Neural progenitor cell (in vitro differentiated cells): ENCODE data around the gene SMDT1. TPM values are rescaled to one million over a fixed set of nuclear protein-coding genes. Genes with fewer than 3 reads are reported as not detected.

Experiments used
- DNase-seq: peaks from one replicate; pipeline ENCODE4 v3.0.0-alpha.2; 2016; ENCODE audit warnings: low spot score
- H2AFZ ChIP-seq: fragments of 200-600 bp; sonication (generic); replicated peaks from 2 replicates; pipeline ENCODE4 v1.6.1; 2016; ENCODE audit warnings: antibody characterized with exemption
- H3F3A ChIP-seq: fragments of 200-600 bp; sonication (generic); 2 replicates; pipeline ENCODE4 v1.6.1; 2016; ENCODE audit warnings: antibody characterized with exemption, low read depth
- H3K27ac ChIP-seq: fragments of 200-600 bp; sonication (generic); 2 replicates; pipeline ENCODE4 v1.5.1; 2016; ENCODE audit warnings: mild to moderate bottlenecking
- H3K27me3 ChIP-seq: fragments of 200-600 bp; sonication (generic); 2 replicates; pipeline ENCODE4 v1.6.1; 2016; ENCODE audit warnings: mild to moderate bottlenecking, moderate library complexity
- H3K36me3 ChIP-seq: fragments of 200-600 bp; sonication (generic); 2 replicates; pipeline ENCODE4 v1.5.1; 2016
- H3K4me1 ChIP-seq: fragments of 200-600 bp; sonication (generic); 2 replicates; pipeline ENCODE4 v1.6.1; 2016; ENCODE audit warnings: mixed run types
- H3K4me2 ChIP-seq: fragments of 200-600 bp; sonication (generic); 2 replicates; pipeline ENCODE4 v1.6.1; 2016
- H3K4me3 ChIP-seq: fragments of 200-600 bp; sonication (generic); 2 replicates; pipeline ENCODE4 v1.5.1; 2016
- H3K79me2 ChIP-seq: fragments of 200-600 bp; sonication (generic); 2 replicates; pipeline ENCODE4 v1.6.1; 2016; ENCODE audit warnings: low read depth
- H3K9ac ChIP-seq: fragments of 200-600 bp; sonication (generic); 2 replicates; pipeline ENCODE4 v1.6.1; 2016
- H3K9me3 ChIP-seq: fragments of 200-600 bp; sonication (generic); 2 replicates; pipeline ENCODE4 v1.5.1; 2016; ENCODE audit warnings: low read depth
- H4K20me1 ChIP-seq: fragments of 200-600 bp; sonication (generic); 2 replicates; pipeline ENCODE4 v1.6.1; 2016; ENCODE audit warnings: low read depth
- H3K27ac Mint-ChIP-seq: 3 replicates; pipeline ENCODE4 v1.8.0; 2021; ENCODE audit warnings: mixed read lengths
- H3K27me3 Mint-ChIP-seq: 2 replicates; pipeline ENCODE4 v1.8.0; 2022; ENCODE audit warnings: low read depth, mild to moderate bottlenecking, inconsistent platforms, moderate library complexity, mixed read lengths; ENCODE audit not compliant: insufficient read depth
- H3K36me3 Mint-ChIP-seq: 3 replicates; pipeline ENCODE4 v1.8.0; 2021; ENCODE audit warnings: mixed read lengths
- H3K4me1 Mint-ChIP-seq: 3 replicates; pipeline ENCODE4 v1.8.0; 2021; ENCODE audit warnings: mixed read lengths
- H3K4me3 Mint-ChIP-seq: 3 replicates; pipeline ENCODE4 v1.8.0; 2021; ENCODE audit warnings: mild to moderate bottlenecking, moderate library complexity, mixed read lengths
- H3K9me3 Mint-ChIP-seq: 3 replicates; pipeline ENCODE4 v1.8.0; 2020; ENCODE audit warnings: mixed read lengths
- EZH2 ChIP-seq: fragments of 200-600 bp; sonication (generic); IDR thresholded peaks from 2 replicates; pipeline ENCODE4 v1.6.1; 2017; ENCODE audit warnings: antibody characterized with exemption, mild to moderate bottlenecking, moderate library complexity
- EZH2phosphoT487 ChIP-seq: fragments of 200-600 bp; sonication (generic); IDR thresholded peaks from 2 replicates; pipeline ENCODE4 v1.6.1; 2017; ENCODE audit warnings: antibody characterized with exemption
- small RNA-seq: library from RNA; depleted of rRNA; stranded (forward); fragments of <200 nt; gene quantifications from one replicate; pipeline ENCODE3, GENCODE V24; 2015
- total RNA-seq: library from RNA; depleted of rRNA; stranded (reverse); fragments of >200 nt; gene quantifications from 2 replicates; pipeline ENCODE4 v1.2.3, GENCODE V29; 2015; ENCODE audit warnings: low replicate concordance
- TF ChIP-seq, protein P1 (sequence below): fragments of 200-600 bp; sonication (generic); IDR thresholded peaks from 2 replicates; pipeline ENCODE4 v1.5.1; 2017; ENCODE audit warnings: antibody characterized with exemption, mild to moderate bottlenecking

Gene SMDT1
- total RNA-seq, 1 donor from 2014 or later, result 2.9 TPM

GRCh38 chr22:42131562-42131961 lies 52.1 kb downstream of the SMDT1 start:
- no peaks in the 10 kb centered on the region for H3K9me3 Mint-ChIP-seq
- H3K27ac Mint-ChIP-seq, result no peak overlapping the region
- H3K4me1 Mint-ChIP-seq, result no peaks in the 10 kb centered on the region
- peaks cover 10% of the 10 kb centered on the region for H3K27me3 Mint-ChIP-seq
- H3F3A ChIP-seq, result no peaks in the 10 kb centered on the region
- no peak overlapping the region for H3K4me3 ChIP-seq
- H2AFZ ChIP-seq, result no peak overlapping the region
- no peaks in the 10 kb centered on the region for H3K27me3 ChIP-seq
- no peaks in the 10 kb centered on the region for H3K9me3 ChIP-seq
- no peaks in the 10 kb centered on the region for H4K20me1 ChIP-seq
- no peaks in the 10 kb centered on the region for H3K4me1 ChIP-seq
- H3K36me3 ChIP-seq, result no peaks in the 10 kb centered on the region
- TF ChIP-seq, protein P1, sequence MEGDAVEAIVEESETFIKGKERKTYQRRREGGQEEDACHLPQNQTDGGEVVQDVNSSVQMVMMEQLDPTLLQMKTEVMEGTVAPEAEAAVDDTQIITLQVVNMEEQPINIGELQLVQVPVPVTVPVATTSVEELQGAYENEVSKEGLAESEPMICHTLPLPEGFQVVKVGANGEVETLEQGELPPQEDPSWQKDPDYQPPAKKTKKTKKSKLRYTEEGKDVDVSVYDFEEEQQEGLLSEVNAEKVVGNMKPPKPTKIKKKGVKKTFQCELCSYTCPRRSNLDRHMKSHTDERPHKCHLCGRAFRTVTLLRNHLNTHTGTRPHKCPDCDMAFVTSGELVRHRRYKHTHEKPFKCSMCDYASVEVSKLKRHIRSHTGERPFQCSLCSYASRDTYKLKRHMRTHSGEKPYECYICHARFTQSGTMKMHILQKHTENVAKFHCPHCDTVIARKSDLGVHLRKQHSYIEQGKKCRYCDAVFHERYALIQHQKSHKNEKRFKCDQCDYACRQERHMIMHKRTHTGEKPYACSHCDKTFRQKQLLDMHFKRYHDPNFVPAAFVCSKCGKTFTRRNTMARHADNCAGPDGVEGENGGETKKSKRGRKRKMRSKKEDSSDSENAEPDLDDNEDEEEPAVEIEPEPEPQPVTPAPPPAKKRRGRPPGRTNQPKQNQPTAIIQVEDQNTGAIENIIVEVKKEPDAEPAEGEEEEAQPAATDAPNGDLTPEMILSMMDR, result no peak
- TF ChIP-seq EZH2, result no peak
- no peak for TF ChIP-seq EZH2phosphoT487
- no peaks in the 10 kb centered on the region for H3K36me3 Mint-ChIP-seq
- H3K79me2 ChIP-seq, result no peaks in the 10 kb centered on the region
- no peak overlapping the region for H3K27ac ChIP-seq
- DNase-seq, result no peak
- no peak overlapping the region for H3K4me3 Mint-ChIP-seq
- H3K9ac ChIP-seq, result no peak overlapping the region
- no peak overlapping the region for H3K4me2 ChIP-seq

DNA sequence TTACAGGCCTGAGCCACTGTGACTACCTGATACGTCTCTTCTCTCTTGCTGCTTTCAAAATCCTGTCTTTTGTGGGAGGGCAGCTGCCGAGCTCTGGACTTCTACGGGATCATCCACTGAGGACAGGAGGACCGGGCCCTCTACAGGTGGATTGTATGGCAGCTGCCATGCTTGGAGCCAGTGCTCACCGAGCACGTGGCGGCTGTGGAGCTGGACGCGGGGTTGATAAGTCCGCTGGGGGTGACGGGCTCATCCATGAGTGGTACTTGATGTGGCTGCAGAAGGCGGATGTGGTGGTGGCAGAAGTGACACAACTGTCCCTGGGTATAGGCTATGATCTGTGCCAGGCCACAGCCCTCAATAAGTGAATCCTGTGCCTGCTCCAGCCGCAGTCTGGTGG lies 53.0 kb downstream of the SMDT1 start:
- no peaks in the 10 kb centered on the region for H3K4me1 ChIP-seq

More for the DNA sequence above, 53.0 kb downstream of the SMDT1 start:
- Histone ChIP-seq H3K4me3 (no peak overlapping the region), H3F3A (no peaks in the 10 kb centered on the region), H4K20me1 (no peaks in the 10 kb centered on the region), H3K9me3 (no peaks in the 10 kb centered on the region), H3K27me3 (no peaks in the 10 kb centered on the region), H3K9ac (no peak overlapping the region), H3K36me3 (no peaks in the 10 kb centered on the region), H3K4me2 (no peak overlapping the region), H3K27ac (no peak overlapping the region), H2AFZ (no peak overlapping the region), H3K79me2 (no peaks in the 10 kb centered on the region)
- Mint-ChIP-seq H3K4me3 (no peak overlapping the region), H3K36me3 (no peaks in the 10 kb centered on the region), H3K27me3 (peaks cover 10% of the 10 kb centered on the region), H3K4me1 (no peaks in the 10 kb centered on the region), H3K9me3 (no peaks in the 10 kb centered on the region), H3K27ac (peak overlapping the region; percentile 35)
- TF ChIP-seq, protein P1, result no peak
- TF ChIP-seq EZH2 (no peak), EZH2phosphoT487 (no peak)
- no peak for DNase-seq

Small RNAs within 50 kb of the gene (small RNA-seq; reads per million reads assigned to genes)
- not detected for gene SNORD13P1

Other genes with a start within 250 kb of the SMDT1 start
- 64.0 and 145 TPM in 2 replicates for gene SREBF2, start 246.6 kb upstream of the SMDT1 start, total RNA-seq
- gene SHISA8, start 164.6 kb upstream of the SMDT1 start, total RNA-seq, result not detected in 2 replicates
- gene TNFRSF13C, start 152.9 kb upstream of the SMDT1 start, total RNA-seq, result 2.2 and 2.7 TPM in 2 replicates
- gene CENPM, start 132.5 kb upstream of the SMDT1 start, total RNA-seq, result 20.2 and 45.3 TPM in 2 replicates
- 12.8 and 20.5 TPM in 2 replicates for gene SEPTIN3, start 110.3 kb upstream of the SMDT1 start, total RNA-seq
- gene WBP2NL, start 80.9 kb upstream of the SMDT1 start, total RNA-seq, result not detected in 2 replicates
- 14.9 and 29.1 TPM in 2 replicates for gene NAGA, start 8.9 kb upstream of the SMDT1 start, total RNA-seq
- 0.79 and 2.3 TPM in 2 replicates for gene PHETA2, start 5.5 kb upstream of the SMDT1 start, total RNA-seq
- 100 and 132 TPM in 2 replicates for gene NDUFA6, start 11.1 kb downstream of the SMDT1 start, total RNA-seq
- gene CYP2D6, start 51.1 kb downstream of the SMDT1 start, total RNA-seq, result 0.24 and 1.5 TPM in 2 replicates
- 53.7 and 67.4 TPM in 2 replicates for gene TCF20, start 191.0 kb downstream of the SMDT1 start, total RNA-seq